Measurements from ENCODE around the gene PVR.
"Not testable (repeated sequence)": the region's sequence is repeated elsewhere in the genome, so short reads cannot be mapped to it uniquely, and the experiment has no call there.

PVR gene

GRCh38 chr19:44703336-44704078 is 59.8 kb downstream of the PVR start:
- DNase-seq = no peak

- no peak for DNase-seq
Measured at GRCh38 chr19:44704982-44705381, 61.3 kb downstream of the PVR start.

GRCh38 chr19:44705502-44706010 is 61.8 kb downstream of the PVR start:
- DNase-seq = no peak

- DNase-seq = no peak
Measured at GRCh38 chr19:44706506-44707236, 63.0 kb downstream of the PVR start.

GRCh38 chr19:44707794-44708193 is 64.1 kb downstream of the PVR start:
- no peak for DNase-seq

- DNase-seq = no peak
Measured at GRCh38 chr19:44708940-44709339, 65.2 kb downstream of the PVR start.

- DNase-seq = not testable (repeated sequence)
Measured at GRCh38 chr19:44709434-44710266, 65.9 kb downstream of the PVR start.

- DNase-seq = no peak
Measured at GRCh38 chr19:44710483-44710882, 66.8 kb downstream of the PVR start.

- no peak for DNase-seq
Measured at GRCh38 chr19:44712864-44713515, 69.3 kb downstream of the PVR start.

All from KG1 (cell line).